ENCODE data around the gene RIT1.
A peak's percentile ranks its signal among the peaks of the same experiment; 100 is the strongest.

The RIT1 gene

GRCh38 chr1:155864393-155864792 is 46.8 kb downstream of the RIT1 start:
- Histone ChIP-seq H3K36me3 (ENCODE audit: control insufficient read depth, insufficient read depth, low read length) (no peaks in the 10 kb centered on the region), H3K4me3 (replicated peaks; ENCODE audit: low read depth, low read length) (no peak overlapping the region), H3K27me3 (replicated peaks; ENCODE audit: control insufficient read depth, insufficient read depth, low read length) (no peaks in the 10 kb centered on the region)
- TF ChIP-seq CTCF (IDR thresholded peaks at IDR 0.05; ENCODE audit: insufficient read depth, low read length, poor library complexity, severe bottlenecking) = no peak
- DNase-seq (ENCODE audit: extremely low read depth, insufficient read length) = no peak

- no peaks in the 10 kb centered on the region for H3K27me3 ChIP-seq (replicated peaks; ENCODE audit: control insufficient read depth, insufficient read depth, low read length)
- no peak for DNase-seq (ENCODE audit: extremely low read depth, insufficient read length)
- H3K4me3 ChIP-seq (replicated peaks; ENCODE audit: low read depth, low read length) = no peak overlapping the region
- H3K36me3 ChIP-seq (ENCODE audit: control insufficient read depth, insufficient read depth, low read length) = no peaks in the 10 kb centered on the region
- TF ChIP-seq CTCF (IDR thresholded peaks at IDR 0.05; ENCODE audit: insufficient read depth, low read length, poor library complexity, severe bottlenecking) = no peak
Measured at GRCh38 chr1:155861896-155862295, 49.3 kb downstream of the RIT1 start.

GRCh38 chr1:155860970-155861510 is 50.1 kb downstream of the RIT1 start:
- DNase-seq (ENCODE audit: extremely low read depth, insufficient read length) = no peak
- Histone ChIP-seq H3K36me3 (ENCODE audit: control insufficient read depth, insufficient read depth, low read length) (no peaks in the 10 kb centered on the region), H3K4me3 (replicated peaks; ENCODE audit: low read depth, low read length) (peak overlapping the region; percentile 73), H3K27me3 (replicated peaks; ENCODE audit: control insufficient read depth, insufficient read depth, low read length) (no peaks in the 10 kb centered on the region)
- TF ChIP-seq CTCF (IDR thresholded peaks at IDR 0.05; ENCODE audit: insufficient read depth, low read length, poor library complexity, severe bottlenecking) = no peak

GRCh38 chr1:155859881-155860871 is 51.0 kb downstream of the RIT1 start:
- H3K27me3 ChIP-seq (replicated peaks; ENCODE audit: control insufficient read depth, insufficient read depth, low read length) = no peaks in the 10 kb centered on the region
- peaks cover 2% of the 10 kb centered on the region for H3K36me3 ChIP-seq (ENCODE audit: control insufficient read depth, insufficient read depth, low read length)
- no peak for TF ChIP-seq CTCF (IDR thresholded peaks at IDR 0.05; ENCODE audit: insufficient read depth, low read length, poor library complexity, severe bottlenecking)
- peak overlapping the region; percentile 73 for H3K4me3 ChIP-seq (replicated peaks; ENCODE audit: low read depth, low read length)
- peak; percentile 85 for DNase-seq (ENCODE audit: extremely low read depth, insufficient read length)

- no peak for TF ChIP-seq CTCF (IDR thresholded peaks at IDR 0.05; ENCODE audit: insufficient read depth, low read length, poor library complexity, severe bottlenecking)
- H3K27me3 ChIP-seq (replicated peaks; ENCODE audit: control insufficient read depth, insufficient read depth, low read length) = no peaks in the 10 kb centered on the region
- DNase-seq (ENCODE audit: extremely low read depth, insufficient read length) = peak; percentile 92
- peak within 1 kb of the TSS; percentile 73 for H3K4me3 ChIP-seq (replicated peaks; ENCODE audit: low read depth, low read length)
- H3K36me3 ChIP-seq (ENCODE audit: control insufficient read depth, insufficient read depth, low read length) = peaks cover 4% of the 10 kb centered on the region
Measured at GRCh38 chr1:155859234-155859829, 51.8 kb downstream of the RIT1 start, which contains the start of gene SYT11. Gene SYT11 (plus strand): TSS chr1:155859567. CDS start chr1:155859762, 195 bp downstream.
